Activated gamma-delta T cell treated with anti-CD3 and anti-CD28 coated beads, Interleukin-2, amount 50 U/mL, for 16 hours (primary cell): Measurements from ENCODE around the gene PLXNA2.

Experiments
- DNase-seq: peaks from one replicate; pipeline ENCODE4 v3.0.0-alpha.2; 2020; ENCODE audit warnings: low read depth

The PLXNA2 gene

DNA sequence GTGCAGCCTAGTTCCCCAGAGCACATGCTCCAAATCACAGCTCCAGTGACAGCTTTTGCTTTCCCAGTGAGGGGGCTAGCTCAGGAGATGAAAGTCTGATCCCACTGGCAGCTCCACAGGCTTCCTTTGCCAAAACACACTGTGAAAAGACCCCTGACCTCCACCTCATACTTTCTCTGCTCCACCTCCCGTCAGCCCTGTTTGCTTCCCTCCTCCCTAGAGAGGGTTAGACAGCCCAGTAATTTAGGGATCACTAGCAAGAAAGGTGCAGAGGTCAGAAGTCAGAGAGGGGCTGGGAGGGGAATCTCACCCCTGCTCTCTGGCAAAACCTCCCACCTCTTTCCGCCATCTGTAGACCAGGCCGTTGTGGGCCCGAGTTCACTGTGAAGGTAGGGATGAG lies 62.8 kb downstream of the PLXNA2 start:
- DNase-seq, result no peak

- no peak for DNase-seq
Observed at GRCh38 chr1:208180421-208180820, 63.8 kb downstream of the PLXNA2 start.

GRCh38 chr1:208179961-208180409 lies 64.2 kb downstream of the PLXNA2 start:
- no peak for DNase-seq

- DNase-seq, result no peak
Observed at GRCh38 chr1:208179263-208179816, 64.8 kb downstream of the PLXNA2 start.

GRCh38 chr1:208178091-208178529 lies 66.1 kb downstream of the PLXNA2 start:
- no peak for DNase-seq

DNA sequence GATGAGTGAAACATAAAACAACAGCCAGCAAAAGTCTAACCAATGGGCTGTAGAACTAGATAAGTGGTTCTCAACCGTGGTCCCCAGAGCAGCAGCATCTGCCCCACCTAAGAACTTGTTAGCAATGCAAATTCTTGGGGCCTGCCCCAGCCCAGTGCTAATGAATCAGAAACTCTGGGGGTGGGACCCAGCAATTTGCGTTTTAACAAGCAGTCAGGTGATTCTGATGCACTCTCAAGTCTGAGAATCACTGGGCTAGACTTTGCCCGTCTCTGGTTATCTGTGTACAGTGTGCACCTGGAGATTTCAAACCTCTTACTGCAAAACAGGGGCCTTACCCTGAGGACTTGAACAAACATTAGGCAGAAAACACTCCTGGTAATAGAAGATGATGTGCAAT lies 66.5 kb downstream of the PLXNA2 start:
- DNase-seq, result no peak

- DNase-seq, result no peak
Observed at GRCh38 chr1:208176649-208177048, 67.5 kb downstream of the PLXNA2 start.

GRCh38 chr1:208175508-208175895 lies 68.7 kb downstream of the PLXNA2 start:
- DNase-seq, result no peak

DNA sequence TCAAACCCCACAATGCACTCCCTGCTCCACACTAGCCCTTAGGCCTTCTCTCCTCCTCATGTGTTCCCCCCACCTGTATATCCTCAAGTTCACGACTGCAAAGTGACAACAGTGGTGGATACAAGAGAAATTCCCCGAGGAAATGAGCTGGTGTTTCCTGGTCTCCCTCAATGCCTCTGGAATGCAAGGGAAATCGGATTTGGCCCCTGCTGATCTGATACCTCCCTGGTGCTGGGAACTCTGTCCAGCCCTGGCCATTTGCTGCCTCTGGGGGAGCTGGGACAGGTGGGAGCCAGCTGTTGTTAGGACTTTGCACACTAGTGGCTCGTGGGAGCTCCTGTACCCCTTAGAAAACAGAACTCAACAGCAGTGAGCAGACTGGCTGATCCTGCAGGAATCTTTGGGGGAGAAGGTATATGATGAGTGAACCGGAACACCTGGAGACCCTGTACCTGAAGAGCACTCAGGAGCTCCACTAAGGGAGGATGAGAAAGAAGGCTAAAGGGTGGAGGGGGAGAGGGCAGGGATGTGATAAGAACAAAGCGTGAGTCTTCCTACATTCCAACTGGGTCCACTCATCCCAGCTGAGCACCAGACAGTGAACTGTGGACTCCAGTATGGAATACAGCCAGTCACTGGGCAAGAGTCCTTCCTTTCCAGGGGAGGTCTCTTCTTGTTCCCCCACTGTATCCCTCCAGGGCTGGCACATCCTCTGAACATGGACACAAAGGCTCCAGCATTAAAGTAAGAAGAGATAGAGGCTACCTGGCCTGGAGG lies 69.3 kb downstream of the PLXNA2 start:
- no peak for DNase-seq

DNA sequence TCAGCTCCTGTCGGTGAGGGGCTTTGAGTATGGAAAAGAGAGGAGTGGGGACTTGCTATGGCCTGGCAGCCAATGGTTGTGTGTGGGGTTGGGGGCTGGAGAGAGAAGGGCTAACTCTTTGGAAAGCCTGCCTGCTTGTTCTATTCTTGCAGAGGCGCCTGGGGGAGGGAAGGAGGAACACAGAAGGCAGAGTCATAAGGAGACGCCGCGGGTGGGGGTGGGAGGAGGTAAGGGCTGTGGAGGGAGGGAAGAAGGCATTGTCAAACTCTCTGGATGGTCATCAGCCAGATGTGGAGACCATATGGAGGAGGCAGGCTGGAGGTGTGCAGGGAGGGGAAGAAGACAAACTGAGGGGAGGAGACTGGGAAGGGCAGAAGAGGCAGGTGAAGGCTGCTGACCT lies 70.0 kb downstream of the PLXNA2 start:
- DNase-seq, result no peak

GRCh38 chr1:208173749-208174148 lies 70.4 kb downstream of the PLXNA2 start:
- no peak for DNase-seq

GRCh38 chr1:208172423-208173145 lies 71.6 kb downstream of the PLXNA2 start:
- no peak for DNase-seq

GRCh38 chr1:208171616-208172422 lies 72.4 kb downstream of the PLXNA2 start:
- no peak for DNase-seq

DNA sequence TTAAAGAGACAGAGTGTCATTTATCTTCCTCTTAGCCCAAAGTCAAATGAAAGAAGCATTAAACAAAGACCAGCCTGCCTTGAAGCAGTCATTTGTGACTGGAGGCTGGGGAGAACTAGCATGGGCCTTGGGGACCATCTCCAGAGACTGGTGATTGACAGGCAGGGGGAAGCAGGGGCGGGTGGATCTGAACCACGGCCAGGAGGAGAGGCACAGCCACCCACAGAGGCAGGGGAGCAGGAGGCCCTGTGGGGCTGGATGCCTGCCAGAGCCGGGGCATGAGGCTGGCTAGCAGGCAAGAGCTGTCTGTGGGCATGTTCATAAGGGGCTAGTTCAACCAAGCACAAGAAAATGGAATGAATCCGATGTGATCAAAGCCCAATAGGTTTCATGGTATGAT lies 73.9 kb downstream of the PLXNA2 start:
- no peak for DNase-seq

- DNase-seq, result no peak
Observed at GRCh38 chr1:208169081-208169879, 74.9 kb downstream of the PLXNA2 start.

- DNase-seq, result no peak
Observed at GRCh38 chr1:208167261-208167869, 76.8 kb downstream of the PLXNA2 start.

DNA sequence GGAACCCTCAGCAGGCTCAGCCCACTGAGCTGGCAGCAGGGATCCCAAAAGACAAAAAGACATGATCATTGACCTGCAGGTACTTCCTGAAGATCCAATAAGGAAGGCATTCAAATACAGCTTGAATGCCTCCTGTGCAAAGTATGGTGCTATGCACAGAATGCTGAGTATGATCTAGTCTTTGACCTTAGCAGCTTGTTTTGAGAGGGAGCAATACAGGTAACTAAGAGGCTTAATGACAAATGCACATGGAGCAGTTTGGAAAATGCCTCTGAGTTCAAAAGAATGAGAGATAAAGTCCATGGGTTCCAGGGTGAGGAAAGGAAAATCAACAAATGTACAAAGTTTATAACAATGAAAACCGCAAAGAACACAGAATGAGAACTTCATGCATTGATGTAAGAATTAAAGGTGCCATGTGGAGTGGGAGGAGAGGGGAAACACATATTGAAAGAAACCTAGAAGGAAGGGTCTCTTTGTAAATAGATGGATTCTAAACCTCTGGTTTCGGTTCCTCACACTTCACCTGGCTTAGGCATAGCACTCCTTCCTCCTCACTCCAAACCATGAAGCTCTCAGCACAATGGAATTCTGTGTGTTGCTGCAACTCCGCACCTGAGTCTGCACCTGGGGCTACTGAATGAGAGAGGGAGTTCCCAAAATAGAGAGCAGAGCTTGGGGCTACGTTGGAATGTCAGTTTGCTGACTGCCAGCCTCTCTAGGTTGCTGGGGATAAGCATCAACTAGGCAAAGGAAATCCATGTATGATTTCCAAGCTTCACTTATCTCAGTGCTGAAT lies 77.6 kb downstream of the PLXNA2 start:
- no peak for DNase-seq

GRCh38 chr1:208165659-208166058 lies 78.5 kb downstream of the PLXNA2 start:
- no peak for DNase-seq

- no peak for DNase-seq
Observed at GRCh38 chr1:208164609-208165008, 79.6 kb downstream of the PLXNA2 start.

DNA sequence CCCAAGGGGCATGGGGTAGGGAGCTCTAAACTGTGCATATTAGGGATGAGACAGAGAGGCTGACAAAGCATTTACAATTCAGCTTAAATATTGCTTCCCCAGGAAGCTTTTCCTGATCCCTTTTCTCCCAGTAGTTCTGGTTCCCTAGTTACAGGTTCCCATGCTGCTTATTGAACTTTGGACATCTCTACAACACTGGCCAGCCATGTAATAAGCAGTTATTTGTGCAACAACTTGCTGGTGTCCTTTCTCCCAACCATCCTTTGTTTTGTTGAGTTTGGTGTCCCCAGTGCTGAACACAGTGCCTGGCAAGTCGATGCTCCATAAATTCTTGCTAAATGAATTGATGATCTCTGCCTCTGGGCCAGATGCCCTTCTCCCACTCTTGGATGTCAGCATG lies 80.6 kb downstream of the PLXNA2 start:
- DNase-seq, result no peak
